OCI-LY3 (cell line): ENCODE data around the gene WLS.

Source experiments
- EZH2phosphoT487 ChIP-seq: fragments of 200-600 bp; shearing (Covaris generic); IDR thresholded peaks from 2 replicates; pipeline ENCODE4 v1.6.1; 2018; ENCODE audit warnings: antibody characterized with exemption, mixed run types, low read depth
- TF ChIP-seq, protein P1 (sequence below): fragments of 200-600, 300-600 bp; sonication (generic); IDR thresholded peaks from 2 replicates; pipeline ENCODE4 v1.5.1; 2014; ENCODE audit warnings: antibody characterized with exemption, low read length, low read depth

DNA sequence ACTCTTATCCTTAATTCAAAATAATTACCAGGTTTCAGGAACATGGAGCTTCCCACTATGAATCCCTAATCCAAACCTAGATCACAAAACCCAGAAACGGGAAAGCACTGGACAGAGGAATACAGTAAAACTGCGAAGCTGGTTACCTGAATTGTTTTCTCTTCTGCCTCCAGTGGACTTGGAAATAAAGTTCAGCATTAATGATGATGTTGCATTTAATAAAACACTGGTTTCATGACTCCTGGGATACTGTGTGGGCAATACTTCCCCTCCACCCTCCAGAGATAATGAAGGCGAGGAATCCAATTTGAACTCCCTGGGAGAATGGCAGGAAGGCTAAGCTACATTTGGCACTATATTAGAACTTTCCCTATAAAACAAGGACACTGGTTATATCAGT, 65.1 kb downstream of the WLS start:
- TF ChIP-seq, protein P1, sequence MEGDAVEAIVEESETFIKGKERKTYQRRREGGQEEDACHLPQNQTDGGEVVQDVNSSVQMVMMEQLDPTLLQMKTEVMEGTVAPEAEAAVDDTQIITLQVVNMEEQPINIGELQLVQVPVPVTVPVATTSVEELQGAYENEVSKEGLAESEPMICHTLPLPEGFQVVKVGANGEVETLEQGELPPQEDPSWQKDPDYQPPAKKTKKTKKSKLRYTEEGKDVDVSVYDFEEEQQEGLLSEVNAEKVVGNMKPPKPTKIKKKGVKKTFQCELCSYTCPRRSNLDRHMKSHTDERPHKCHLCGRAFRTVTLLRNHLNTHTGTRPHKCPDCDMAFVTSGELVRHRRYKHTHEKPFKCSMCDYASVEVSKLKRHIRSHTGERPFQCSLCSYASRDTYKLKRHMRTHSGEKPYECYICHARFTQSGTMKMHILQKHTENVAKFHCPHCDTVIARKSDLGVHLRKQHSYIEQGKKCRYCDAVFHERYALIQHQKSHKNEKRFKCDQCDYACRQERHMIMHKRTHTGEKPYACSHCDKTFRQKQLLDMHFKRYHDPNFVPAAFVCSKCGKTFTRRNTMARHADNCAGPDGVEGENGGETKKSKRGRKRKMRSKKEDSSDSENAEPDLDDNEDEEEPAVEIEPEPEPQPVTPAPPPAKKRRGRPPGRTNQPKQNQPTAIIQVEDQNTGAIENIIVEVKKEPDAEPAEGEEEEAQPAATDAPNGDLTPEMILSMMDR = no peak
- TF ChIP-seq EZH2phosphoT487 = no peak
